Head of caudate nucleus (tissue), 42 donors: ENCODE measurements around the gene SPEN.
A peak's percentile ranks its signal among the peaks of the same experiment; 100 is the strongest.
"Not testable (repeated sequence)": the region's sequence is repeated elsewhere in the genome, so short reads cannot be mapped to it uniquely, and the experiment has no call there.

ENCODE experiments used
- DNase-seq, 42 donors: peaks; one replicate each; pipeline versions ENCODE4 v3.0.0 to v3.0.0-alpha.2; 2020 to 2021; ENCODE audit warnings: mixed read lengths in 7 of 42
- intact Hi-C: fragments of 100-400 bp; cut with DNase I; formaldehyde crosslinking; loops from one replicate; pipeline ENCODE4 v1.15.0; 2022

SPEN gene

GRCh38 chr1:15833069-15833679 is 14.3 kb upstream of the SPEN start:
- peak in 40 of 42 donors; percentile 20 to 78 (median 46) for DNase-seq
- intact Hi-C loops: no loop called here

DNA sequence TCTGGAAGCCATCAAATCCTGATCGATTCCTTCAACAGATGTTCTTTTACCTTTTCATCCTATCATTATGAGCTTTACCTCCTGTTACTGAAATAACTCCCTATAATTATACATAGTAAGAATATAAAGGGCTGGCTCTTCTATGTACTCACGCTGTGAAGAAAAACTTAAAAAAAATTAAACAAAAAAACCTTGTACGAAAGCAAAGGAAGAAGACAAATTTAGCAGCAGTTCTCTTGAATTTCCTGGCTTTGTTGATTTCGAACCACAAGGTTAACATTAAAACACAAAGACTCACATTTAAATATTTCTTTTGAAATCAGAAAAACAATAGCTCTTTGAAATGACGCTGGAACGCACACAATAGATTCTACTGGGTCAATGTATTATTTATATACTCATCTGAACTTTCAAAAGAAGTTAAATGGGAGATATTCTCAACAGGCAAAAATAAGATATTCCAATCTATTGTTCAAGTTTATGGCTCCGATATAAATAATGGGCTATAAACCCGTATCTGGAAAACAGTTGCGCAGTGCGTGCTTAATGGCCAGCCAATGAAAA is 13.6 kb upstream of the SPEN start:
- intact Hi-C loops: no loop called here
- peak in 2 of 42 donors; percentile 39 to 71 for DNase-seq

- peak; percentile 76 to 94 (median 86) for DNase-seq
- intact Hi-C loops: loop anchor here (1.0 to 5.0 kb wide), 2 partner anchors 13 to 133 kb away; partner anchors contain the start of gene SPEN
Observed at GRCh38 chr1:15834406-15835204, 12.9 kb upstream of the SPEN start.

DNA sequence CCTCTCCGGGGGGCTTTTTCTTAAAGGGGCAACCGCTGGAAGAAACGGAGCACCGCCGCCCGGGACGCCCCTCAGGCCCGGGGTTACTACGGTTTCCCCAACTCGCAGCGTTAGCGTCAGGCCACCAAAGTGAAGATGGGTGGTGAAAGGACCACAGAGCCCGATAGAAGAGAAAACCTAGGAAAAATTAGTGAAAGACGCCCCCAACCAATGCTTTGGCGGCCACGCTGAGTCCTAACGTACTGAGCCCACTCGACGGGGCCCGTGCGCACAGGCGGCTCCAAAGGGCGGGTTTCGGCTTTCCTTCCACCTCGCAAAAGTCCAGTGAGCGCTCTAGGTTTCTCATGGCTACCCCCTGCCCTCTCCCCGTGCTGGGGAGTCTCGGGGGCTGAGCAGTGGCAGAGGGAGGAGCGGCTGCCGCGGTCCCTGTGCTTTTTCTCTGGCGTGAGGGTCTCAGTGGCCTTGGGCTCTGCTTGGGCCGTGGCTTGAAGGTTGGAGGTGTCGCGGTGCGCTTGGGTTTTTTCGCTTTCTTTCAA is 12.2 kb upstream of the SPEN start:
- intact Hi-C loops: loop anchor here (1.0 to 5.0 kb wide), 2 partner anchors 12 to 132 kb away; partner anchors contain the start of gene SPEN

GRCh38 chr1:15835741-15836510 is 11.6 kb upstream of the SPEN start:
- intact Hi-C loops: loop anchor here (1.0 to 5.0 kb wide), 2 partner anchors 11 to 131 kb away; partner anchors contain the start of gene SPEN

More for the DNA sequence above, 12.2 kb upstream of the SPEN start:
- peak in 4 of 42 donors; percentile 21 to 57 (median 43) for DNase-seq

DNA sequence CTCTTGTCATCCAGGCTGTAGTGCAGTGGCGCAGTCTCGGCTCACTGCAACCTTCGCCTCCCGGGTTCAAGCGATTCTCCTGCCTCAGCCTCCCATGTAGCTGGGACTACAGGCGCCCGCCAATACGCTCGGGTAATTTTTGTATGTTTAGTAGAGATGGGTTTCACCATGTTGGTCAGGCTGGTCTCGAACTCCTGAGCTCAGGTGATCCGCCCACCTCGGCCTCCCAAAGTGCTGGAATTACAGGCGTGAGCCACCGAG is 11.1 kb upstream of the SPEN start:
- intact Hi-C loops: loop anchor here (5.0 kb wide), 1 partner anchor 131 kb away; no protein-coding TSS in a partner anchor
- DNase-seq: not testable (repeated sequence)

More at GRCh38 chr1:15835741-15836510, 11.6 kb upstream of the SPEN start:
- peak; percentile 96 to 100 (median 99) for DNase-seq

DNA sequence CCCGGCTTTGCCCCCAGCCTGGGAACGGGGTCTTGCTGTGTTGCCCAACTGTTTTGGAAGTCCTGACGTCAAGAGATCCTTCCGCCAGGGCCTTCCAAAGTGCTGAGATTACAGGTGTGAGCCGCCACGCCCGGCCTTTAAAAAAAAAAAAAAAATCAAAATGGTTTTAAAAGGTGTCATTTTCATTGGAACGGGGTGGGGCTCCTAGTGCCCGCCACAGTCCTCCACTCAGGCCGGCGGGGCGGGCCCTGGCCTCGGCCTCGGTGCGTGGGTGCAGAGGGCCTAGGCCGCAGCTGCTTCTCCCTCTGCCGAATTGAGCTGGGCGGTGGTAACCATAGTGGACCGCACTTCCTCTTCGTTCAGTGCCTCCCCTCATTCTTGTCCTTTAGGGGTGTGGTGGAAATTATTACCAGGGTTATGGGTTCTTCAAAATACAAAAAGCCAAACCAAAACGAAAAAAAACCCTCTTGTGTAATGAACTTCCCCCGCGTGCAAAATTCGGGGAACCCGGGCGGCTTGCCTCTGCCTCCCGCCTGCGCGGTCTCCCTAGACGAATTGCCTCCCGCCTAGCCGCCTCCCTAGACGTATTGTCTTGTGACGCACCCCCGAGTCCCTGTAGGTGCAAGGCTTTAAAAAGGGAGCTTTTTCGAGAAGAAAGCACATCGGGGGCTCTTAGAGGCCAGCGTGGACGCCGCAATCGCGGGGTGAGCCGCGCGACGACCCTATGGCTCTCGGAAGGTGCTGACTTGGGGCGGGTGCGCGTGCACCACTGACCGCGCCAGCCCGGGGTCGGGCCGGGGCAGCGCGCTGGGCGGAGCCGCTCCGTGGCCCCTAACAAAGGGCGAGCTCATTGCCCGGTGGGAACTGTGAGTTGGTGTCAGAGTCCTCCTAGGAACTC is 10.5 kb upstream of the SPEN start:
- intact Hi-C loops: loop anchor here (5.0 kb wide), 1 partner anchor 130 kb away; no protein-coding TSS in a partner anchor
- DNase-seq: peak in 17 of 42 donors; percentile 13 to 53 (median 26)

DNA sequence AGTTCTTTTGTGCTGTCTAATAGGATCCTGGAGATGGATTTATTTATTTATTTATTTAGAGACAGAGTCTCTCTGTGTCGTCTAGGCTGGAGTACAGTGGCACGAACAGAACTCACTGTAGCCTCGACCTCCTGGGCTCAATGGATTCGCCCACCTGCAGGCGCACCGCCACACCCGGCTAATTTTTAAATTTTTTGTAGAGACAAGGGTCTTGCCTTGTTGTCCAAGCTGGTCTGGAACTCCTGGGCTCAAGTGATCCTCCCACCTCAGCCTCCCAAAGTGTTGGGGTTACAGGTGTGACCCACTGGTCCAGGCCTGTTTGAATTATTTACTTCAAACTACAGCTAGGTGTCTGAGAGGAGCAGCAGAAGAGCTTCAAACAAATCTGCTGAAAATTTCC is 9.6 kb upstream of the SPEN start:
- intact Hi-C loops: loop anchor here (5.0 kb wide), 1 partner anchor 129 kb away; no protein-coding TSS in a partner anchor
- DNase-seq: peak in 1 of 42 donors; percentile 7

GRCh38 chr1:15838721-15839120 is 8.8 kb upstream of the SPEN start:
- no peak for DNase-seq
- intact Hi-C loops: loop anchor here (5.0 kb wide), 1 partner anchor 129 kb away; no protein-coding TSS in a partner anchor

GRCh38 chr1:15843826-15844572 is 3.5 kb upstream of the SPEN start:
- intact Hi-C loops: no loop called here
- peak in 23 of 42 donors; percentile 12 to 76 (median 49) for DNase-seq

- intact Hi-C loops: loop anchor here (5.0 kb wide), 1 partner anchor 41 kb away; no protein-coding TSS in a partner anchor
- DNase-seq: peak in 2 of 42 donors; percentile 6 to 17
Observed at GRCh38 chr1:15846056-15846455, 1.5 kb upstream of the SPEN start.

GRCh38 chr1:15847893-15848142 is 311 bp downstream of the SPEN start:
- intact Hi-C loops: loop anchor here (1.0 to 5.0 kb wide), 2 partner anchors 13 to 39 kb away; no protein-coding TSS in a partner anchor
- DNase-seq: peak in 2 of 42 donors; percentile 48 to 53

GRCh38 chr1:15848143-15848928 is 829 bp downstream of the SPEN start:
- intact Hi-C loops: loop anchor here (5.0 kb wide), 1 partner anchor 39 kb away; no protein-coding TSS in a partner anchor
- DNase-seq: peak in 35 of 42 donors; percentile 19 to 72 (median 42)

DNA sequence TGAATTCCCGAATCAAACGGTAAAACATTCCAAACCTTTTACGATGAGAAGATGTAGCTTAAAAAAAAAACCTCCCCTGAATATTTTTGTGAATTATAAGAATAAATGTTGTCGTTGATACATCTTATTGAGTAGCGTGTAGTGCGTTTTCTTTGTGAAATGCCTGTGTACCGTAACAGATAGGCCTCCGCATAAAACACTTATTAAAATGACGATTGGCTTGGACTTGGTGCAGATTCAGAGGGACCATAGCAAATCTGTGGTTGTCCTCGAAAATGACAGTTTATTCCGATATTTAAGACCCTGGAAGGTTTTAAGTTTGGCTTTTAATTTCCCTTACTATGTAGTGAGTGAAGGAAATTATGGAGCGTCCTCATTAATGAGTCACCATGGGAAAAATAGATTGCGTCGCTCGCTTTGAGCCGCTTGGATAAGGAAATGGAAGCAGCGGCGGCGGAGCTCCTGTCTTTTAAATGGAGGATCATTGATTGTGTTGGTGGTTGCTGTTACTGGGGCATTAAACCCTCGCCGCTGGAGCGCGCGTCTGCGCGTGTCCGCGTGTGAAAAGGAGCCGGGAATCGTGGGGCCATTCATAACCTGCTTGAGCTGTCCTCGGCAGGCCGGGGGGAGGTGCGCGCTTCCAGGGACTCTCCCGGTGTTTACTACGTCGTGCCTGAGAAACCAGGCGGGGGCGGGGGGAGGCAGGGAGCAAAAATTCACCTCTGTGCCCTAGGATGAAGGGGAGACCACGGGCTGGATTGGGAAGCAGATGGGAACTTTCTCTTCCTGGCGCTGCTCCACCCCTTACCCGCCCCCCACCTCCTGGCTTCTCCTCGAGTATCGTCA is 1.6 kb downstream of the SPEN start:
- peak; percentile 83 to 95 (median 91) for DNase-seq
- intact Hi-C loops: loop anchor here (5.0 kb wide), 1 partner anchor 38 kb away; no protein-coding TSS in a partner anchor

DNA sequence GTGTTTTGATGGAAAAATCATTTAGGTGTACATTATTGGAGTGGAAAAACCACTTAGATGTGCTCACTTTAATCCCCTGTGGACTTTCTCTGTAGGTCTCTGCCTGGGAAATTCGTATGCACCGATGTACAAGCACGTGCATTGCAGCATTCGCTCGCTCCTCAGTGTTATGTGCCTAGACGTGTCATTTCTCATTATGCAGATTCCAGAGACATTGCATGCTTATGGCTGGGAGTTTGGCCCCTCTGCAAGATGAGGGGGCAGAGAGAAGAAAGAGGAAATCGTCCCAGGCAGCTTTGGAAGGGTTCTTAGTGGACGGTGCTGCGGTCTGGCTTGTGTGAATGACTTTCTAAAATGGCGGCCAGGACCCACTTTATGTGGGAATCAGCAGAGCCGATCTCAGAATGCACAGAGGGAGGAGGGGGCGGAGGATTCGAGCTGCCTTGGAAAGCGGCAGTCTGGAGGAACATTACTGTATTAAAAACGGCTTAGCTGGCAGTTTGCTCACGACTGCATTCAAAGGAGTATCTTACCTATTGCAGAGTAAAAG is 2.3 kb downstream of the SPEN start:
- intact Hi-C loops: loop anchor here (5.0 kb wide), 1 partner anchor 37 kb away; no protein-coding TSS in a partner anchor
- peak; percentile 45 to 92 (median 75) for DNase-seq
